CD4-positive, alpha-beta T cell treated with Interleukin-21 for 1 hour (primary cell): ENCODE results near the gene KIAA1328.
A peak's percentile ranks its signal among the peaks of the same experiment; 100 is the strongest.
"Not testable (repeated sequence)": the region's sequence is repeated elsewhere in the genome, so short reads cannot be mapped to it uniquely, and the experiment has no call there.

ENCODE experiments used
- DNase-seq: peaks from one replicate; pipeline ENCODE4 v3.0.0-alpha.2; 2020

KIAA1328 gene

GRCh38 chr18:36828630-36829361, at the start of gene KIAA1328, which contains the start of gene TPGS2:
Gene KIAA1328 (plus strand): TSS chr18:36829127. CDS start chr18:36829139, 12 bp downstream.
Gene TPGS2 (minus strand): TSS chr18:36829002. CDS start chr18:36828767, 235 bp downstream.
- peak; percentile 91 for DNase-seq

GRCh38 chr18:36780748-36781147, 48.2 kb upstream of the KIAA1328 start:
- DNase-seq, result no peak

- DNase-seq, result no peak
Observed at GRCh38 chr18:36782710-36783109, 46.2 kb upstream of the KIAA1328 start.

- no peak for DNase-seq
Observed at GRCh38 chr18:36783792-36784191, 45.1 kb upstream of the KIAA1328 start.

- DNase-seq, result no peak
Observed at GRCh38 chr18:36786686-36787085, 42.2 kb upstream of the KIAA1328 start.

- DNase-seq, result no peak
Observed at GRCh38 chr18:36792634-36793283, 36.2 kb upstream of the KIAA1328 start.

- no peak for DNase-seq
Observed at GRCh38 chr18:36798738-36799473, 30.0 kb upstream of the KIAA1328 start.

GRCh38 chr18:36805105-36805504, 23.8 kb upstream of the KIAA1328 start:
- DNase-seq, result no peak

GRCh38 chr18:36808681-36809080, 20.2 kb upstream of the KIAA1328 start:
- DNase-seq, result no peak

- DNase-seq, result peak; percentile 73
Observed at GRCh38 chr18:36809590-36810381, 19.1 kb upstream of the KIAA1328 start.

- no peak for DNase-seq
Observed at GRCh38 chr18:36811430-36811829, 17.5 kb upstream of the KIAA1328 start.

GRCh38 chr18:36811955-36812354, 17.0 kb upstream of the KIAA1328 start:
- no peak for DNase-seq

GRCh38 chr18:36812678-36813077, 16.2 kb upstream of the KIAA1328 start:
- no peak for DNase-seq

GRCh38 chr18:36813101-36813775, 15.7 kb upstream of the KIAA1328 start:
- no peak for DNase-seq

GRCh38 chr18:36813824-36814223, 15.1 kb upstream of the KIAA1328 start:
- no peak for DNase-seq

- DNase-seq, result no peak
Observed at GRCh38 chr18:36814994-36815393, 13.9 kb upstream of the KIAA1328 start.

GRCh38 chr18:36816096-36816495, 12.8 kb upstream of the KIAA1328 start:
- not testable (repeated sequence) for DNase-seq

GRCh38 chr18:36817039-36817438, 11.9 kb upstream of the KIAA1328 start:
- no peak for DNase-seq

GRCh38 chr18:36818652-36819051, 10.3 kb upstream of the KIAA1328 start:
- DNase-seq, result no peak

- no peak for DNase-seq
Observed at GRCh38 chr18:36819621-36820020, 9.3 kb upstream of the KIAA1328 start.

GRCh38 chr18:36821681-36822080, 7.2 kb upstream of the KIAA1328 start:
- no peak for DNase-seq

- DNase-seq, result no peak
Observed at GRCh38 chr18:36825526-36825925, 3.4 kb upstream of the KIAA1328 start.
